Fibroblast of villous mesenchyme (primary cell): ENCODE results near the gene SH3BP1. TPM values are rescaled to one million over a fixed set of nuclear protein-coding genes. Genes with fewer than 3 reads are reported as not detected.

Experiments
- DNase-seq: peaks from one replicate; pipeline ENCODE4 v3.0.0-alpha.2; 2010; ENCODE audit warnings: low read depth
- H3K4me3 ChIP-seq: 2 replicates; pipeline ENCODE4 v1.5.1; 2011; ENCODE audit warnings: low read depth, mild to moderate bottlenecking, low read length
- small RNA-seq: library from RNA; depleted of rRNA; stranded (forward); fragments of <200 nt; gene quantifications from one replicate; pipeline ENCODE3, GENCODE V24; 2012
- total RNA-seq: library from RNA; depleted of rRNA; stranded (reverse); fragments of >200 nt; gene quantifications from 2 replicates; pipeline ENCODE4 v1.2.3, GENCODE V29; 2012
- TF ChIP-seq, protein P1 (sequence below): IDR thresholded peaks from 2 replicates; pipeline ENCODE4 v1.5.1; 2012; ENCODE audit warnings: low read depth, mild to moderate bottlenecking, low read length; ENCODE audit not compliant: insufficient read depth

SH3BP1 gene
- total RNA-seq, 1 donor: 11.2 TPM

DNA sequence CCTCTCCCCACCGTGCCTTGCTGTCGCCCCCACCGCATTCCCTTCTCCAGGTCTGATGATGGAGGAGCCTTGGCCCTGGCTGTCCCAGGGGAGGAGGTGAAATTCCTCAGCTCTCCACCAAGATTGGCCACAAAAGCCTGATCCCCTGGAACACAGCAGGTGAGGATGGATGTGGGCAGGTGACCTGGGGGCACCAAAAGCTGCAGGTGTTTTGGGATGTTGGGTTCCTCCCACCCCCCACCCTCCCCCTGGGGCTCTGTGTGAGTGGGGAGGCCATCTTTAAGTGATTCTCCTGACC lies 58.0 kb downstream of the SH3BP1 start:
- DNase-seq: no peak

DNA sequence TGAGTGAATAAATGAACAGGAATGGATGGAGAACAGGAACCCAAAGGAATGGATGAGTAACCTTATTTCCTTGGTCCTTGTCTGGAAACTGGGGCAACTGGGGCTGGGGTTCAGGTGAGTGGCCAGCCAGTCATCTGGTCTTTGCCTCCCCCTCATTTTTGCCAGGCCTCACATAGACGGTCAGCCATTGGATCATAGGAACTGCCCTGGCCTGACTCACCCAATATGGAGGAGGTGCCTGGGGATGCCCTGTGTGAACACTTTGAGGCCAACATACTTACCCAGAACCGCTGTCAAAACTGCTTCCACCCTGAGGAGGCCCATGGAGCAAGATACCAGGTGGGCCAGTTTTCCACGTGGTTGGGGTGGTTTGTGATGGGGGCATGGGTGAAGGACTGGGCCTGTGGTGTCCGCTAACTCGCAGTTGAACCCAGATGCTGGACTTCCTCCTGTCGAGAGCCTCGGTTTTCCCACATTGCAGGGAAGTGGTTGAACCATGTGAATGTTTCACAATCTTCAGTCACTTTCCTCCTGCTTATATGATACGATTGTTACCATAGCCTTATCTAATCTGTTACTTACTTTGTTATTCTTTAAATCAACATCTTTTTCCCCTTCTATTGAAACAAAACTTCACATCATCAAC lies 61.8 kb downstream of the SH3BP1 start:
- no peak overlapping the region for H3K4me3 ChIP-seq
- TF ChIP-seq, protein P1, sequence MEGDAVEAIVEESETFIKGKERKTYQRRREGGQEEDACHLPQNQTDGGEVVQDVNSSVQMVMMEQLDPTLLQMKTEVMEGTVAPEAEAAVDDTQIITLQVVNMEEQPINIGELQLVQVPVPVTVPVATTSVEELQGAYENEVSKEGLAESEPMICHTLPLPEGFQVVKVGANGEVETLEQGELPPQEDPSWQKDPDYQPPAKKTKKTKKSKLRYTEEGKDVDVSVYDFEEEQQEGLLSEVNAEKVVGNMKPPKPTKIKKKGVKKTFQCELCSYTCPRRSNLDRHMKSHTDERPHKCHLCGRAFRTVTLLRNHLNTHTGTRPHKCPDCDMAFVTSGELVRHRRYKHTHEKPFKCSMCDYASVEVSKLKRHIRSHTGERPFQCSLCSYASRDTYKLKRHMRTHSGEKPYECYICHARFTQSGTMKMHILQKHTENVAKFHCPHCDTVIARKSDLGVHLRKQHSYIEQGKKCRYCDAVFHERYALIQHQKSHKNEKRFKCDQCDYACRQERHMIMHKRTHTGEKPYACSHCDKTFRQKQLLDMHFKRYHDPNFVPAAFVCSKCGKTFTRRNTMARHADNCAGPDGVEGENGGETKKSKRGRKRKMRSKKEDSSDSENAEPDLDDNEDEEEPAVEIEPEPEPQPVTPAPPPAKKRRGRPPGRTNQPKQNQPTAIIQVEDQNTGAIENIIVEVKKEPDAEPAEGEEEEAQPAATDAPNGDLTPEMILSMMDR: no peak
- peak; percentile 27 for DNase-seq

More for the DNA sequence above, 58.0 kb downstream of the SH3BP1 start:
- TF ChIP-seq, protein P1: peak; percentile 1
- no peak overlapping the region for H3K4me3 ChIP-seq

DNA sequence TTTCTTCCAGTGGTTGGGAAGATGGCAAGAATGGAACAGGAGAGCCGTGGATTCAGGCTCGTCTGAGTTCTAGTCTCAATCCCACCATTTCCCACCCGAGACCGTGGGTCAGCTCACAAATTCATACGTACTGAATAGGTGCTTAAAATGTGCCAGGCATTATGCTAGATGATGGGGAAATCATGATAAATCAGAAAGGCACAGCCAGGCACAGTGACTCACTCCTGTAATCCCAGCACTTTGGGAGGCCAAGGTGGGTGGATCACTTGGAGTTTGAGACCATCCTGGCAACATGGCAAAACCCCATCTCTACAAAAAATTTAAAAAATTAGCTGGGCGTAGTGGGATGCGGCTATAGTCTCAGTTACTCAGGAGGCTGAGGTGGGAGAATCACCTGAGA lies 64.4 kb downstream of the SH3BP1 start:
- TF ChIP-seq, protein P1: no peak
- no peak for DNase-seq
- H3K4me3 ChIP-seq: no peak overlapping the region

DNA sequence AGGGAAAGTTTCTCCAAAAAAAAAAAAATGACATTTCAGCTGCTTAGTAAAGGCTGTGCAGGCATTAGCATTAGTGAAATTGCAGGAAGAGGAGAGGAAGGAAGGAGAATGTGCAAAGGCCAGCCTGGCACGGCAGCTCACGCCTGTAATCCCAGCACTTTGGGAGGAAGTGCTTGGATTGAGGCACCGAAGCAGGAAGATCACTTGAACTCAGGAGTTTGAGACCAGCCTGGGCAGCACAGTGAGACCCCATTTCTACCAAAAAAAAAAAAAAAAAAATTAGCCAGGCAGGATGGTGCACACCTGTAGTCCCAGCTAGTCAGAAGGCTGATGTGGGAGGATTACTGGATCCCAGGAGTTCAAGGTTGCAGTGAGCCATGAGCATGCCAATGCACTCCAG lies 65.2 kb downstream of the SH3BP1 start:
- H3K4me3 ChIP-seq: no peak overlapping the region
- no peak for DNase-seq
- TF ChIP-seq, protein P1: no peak

DNA sequence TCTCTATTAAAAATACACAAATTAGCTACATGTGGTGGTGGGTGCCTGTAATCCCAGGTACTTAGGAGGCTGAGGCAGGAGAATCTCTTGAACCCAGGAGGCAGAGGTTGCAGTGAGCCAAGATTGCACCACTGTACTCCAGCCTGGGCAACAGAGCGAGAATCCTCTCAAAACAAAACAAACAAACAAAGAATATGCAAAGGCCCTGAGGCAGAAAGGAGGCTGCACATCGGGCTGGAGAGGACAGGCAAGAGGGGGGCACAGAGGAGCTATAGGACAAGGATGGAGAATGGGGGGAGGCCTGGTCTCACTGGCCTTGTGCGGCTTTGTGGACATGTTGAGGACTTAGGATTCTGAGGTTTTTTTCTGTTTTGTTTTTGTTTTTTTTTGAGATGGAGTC lies 65.7 kb downstream of the SH3BP1 start:
- TF ChIP-seq, protein P1: no peak
- no peak overlapping the region for H3K4me3 ChIP-seq
- DNase-seq: no peak

Small RNAs within 50 kb of the gene (small RNA-seq; reads per million reads assigned to genes)
- gene RN7SL385P: not detected

Other genes starting within 250 kb of the SH3BP1 start
- gene ELFN2, start 212.2 kb upstream of the SH3BP1 start, total RNA-seq: under 0.01 and 0.32 TPM in 2 replicates
- under 0.01 TPM in 1 of 2 replicates, not detected in the other for gene MFNG, start 153.3 kb upstream of the SH3BP1 start, total RNA-seq
- gene CARD10, start 120.3 kb upstream of the SH3BP1 start, total RNA-seq: 3.0 and 3.5 TPM in 2 replicates
- 22.9 and 33.2 TPM in 2 replicates for gene CDC42EP1, start 79.2 kb upstream of the SH3BP1 start, total RNA-seq
- gene LGALS2, start 59.6 kb upstream of the SH3BP1 start, total RNA-seq: not detected in 2 replicates
- gene GGA1, start 30.8 kb upstream of the SH3BP1 start, total RNA-seq: 33.2 and 39.0 TPM in 2 replicates
- 9.0 and 9.9 TPM in 2 replicates for gene PDXP, start 19.1 kb downstream of the SH3BP1 start, total RNA-seq
- 3,707 and 5,728 TPM in 2 replicates for gene LGALS1, start 36.0 kb downstream of the SH3BP1 start, total RNA-seq
- gene NOL12, start 46.7 kb downstream of the SH3BP1 start, total RNA-seq: 7.3 and 10.3 TPM in 2 replicates
- gene TRIOBP, start 57.4 kb downstream of the SH3BP1 start, total RNA-seq: 121 and 141 TPM in 2 replicates
- gene GCAT, start 168.3 kb downstream of the SH3BP1 start, total RNA-seq: 20.3 and 31.1 TPM in 2 replicates
- gene GALR3, start 183.7 kb downstream of the SH3BP1 start, total RNA-seq: under 0.01 TPM in 1 of 2 replicates, not detected in the other
- gene ANKRD54, start 204.7 kb downstream of the SH3BP1 start, total RNA-seq: 24.8 and 28.5 TPM in 2 replicates
- gene EIF3L, start 209.8 kb downstream of the SH3BP1 start, total RNA-seq: 230 and 285 TPM in 2 replicates